OCI-LY7 (cell line): Measurements from ENCODE around the gene TM4SF1. TPM values are rescaled to one million over a fixed set of nuclear protein-coding genes. Genes with fewer than 3 reads are reported as not detected.

Source experiments
- BruUV-seq: library from RNA; stranded (reverse); fragments of 400-500 nt; replicated peaks from 2 replicates; lab custom pipeline; 2021; lab: Mats Ljungman, UMichigan
- CTCF ChIA-PET: fragments of 300-600 bp; sonication (Branson Sonifier 250); formaldehyde crosslinking; loops from one replicate; lab custom pipeline; 2022; ENCODE audit warnings: antibody characterized with exemption; ENCODE audit not compliant: unreplicated experiment; lab: Charles Lee
- POLR2A ChIA-PET: fragments of 300-600 bp; sonication (Branson Sonifier 250); formaldehyde crosslinking; loops from one replicate; lab custom pipeline; 2022; ENCODE audit warnings: antibody characterized with exemption; lab: Charles Lee
- DNase-seq: peaks from one replicate; pipeline ENCODE4 v3.0.0-alpha.2; 2015; ENCODE audit warnings: low spot score
- H2AFZ ChIP-seq: fragments of 200-600 bp; sonication (generic), shearing (Covaris generic); 2 replicates; pipeline ENCODE4 v1.6.1; 2014; ENCODE audit warnings: mild to moderate bottlenecking, antibody characterized with exemption, low read length, moderate library complexity
- H3K27ac ChIP-seq: fragments of 200-600 bp; sonication (generic); 2 replicates; pipeline ENCODE4 v1.5.1; 2014; ENCODE audit warnings: mixed run types, low read depth, mild to moderate bottlenecking, moderate library complexity, low read length, inconsistent platforms; ENCODE audit not compliant: poor library complexity, severe bottlenecking
- H3K36me3 ChIP-seq: fragments of 200-600 bp; sonication (generic); 2 replicates; pipeline ENCODE4 v1.6.1; 2014; ENCODE audit warnings: mild to moderate bottlenecking, antibody characterized with exemption, low read length, moderate library complexity, mixed read lengths; ENCODE audit not compliant: insufficient read depth
- H3K4me1 ChIP-seq: fragments of 200-600 bp; sonication (generic); 2 replicates; pipeline ENCODE4 v1.5.1; 2014; ENCODE audit warnings: mild to moderate bottlenecking, low read length; ENCODE audit not compliant: insufficient read depth, poor library complexity, severe bottlenecking
- H3K4me2 ChIP-seq: fragments of 200-600 bp; sonication (generic); 2 replicates; pipeline ENCODE4 v1.6.1; 2014; ENCODE audit warnings: mild to moderate bottlenecking, low read length
- H3K4me3 ChIP-seq: fragments of 200-600 bp; sonication (generic); 2 replicates; pipeline ENCODE4 v1.5.1; 2014; ENCODE audit warnings: mild to moderate bottlenecking, low read depth, low read length; ENCODE audit not compliant: poor library complexity, severe bottlenecking
- H3K79me2 ChIP-seq: fragments of 200-600 bp; sonication (generic); 2 replicates; pipeline ENCODE4 v1.6.1; 2016; ENCODE audit warnings: low read depth, mild to moderate bottlenecking, low read length, moderate library complexity, mixed read lengths; ENCODE audit not compliant: insufficient read depth
- H3K9me2 ChIP-seq: fragments of 200-600 bp; sonication (generic); 2 replicates; pipeline ENCODE4 v1.6.1; 2016; ENCODE audit warnings: mild to moderate bottlenecking, low read length, mixed read lengths; ENCODE audit not compliant: insufficient read depth
- H3K9me3 ChIP-seq: fragments of 200-600 bp; sonication (generic); 2 replicates; pipeline ENCODE4 v1.6.1; 2014; ENCODE audit warnings: mild to moderate bottlenecking, mixed run types, low read length, mixed read lengths
- H4K20me1 ChIP-seq: fragments of 200-600 bp; sonication (generic); 2 replicates; pipeline ENCODE4 v1.6.1; 2014; ENCODE audit warnings: mild to moderate bottlenecking, antibody characterized with exemption, low read length, moderate library complexity, mixed read lengths; ENCODE audit not compliant: insufficient read depth
- CTCF ChIP-seq: fragments of 200-600 bp; sonication (generic); conservative IDR thresholded peaks from 2 replicates; pipeline ENCODE4 v1.5.1; 2014; ENCODE audit warnings: mild to moderate bottlenecking, antibody characterized with exemption, low read length, moderate library complexity, mixed read lengths
- EZH2phosphoT487 ChIP-seq: fragments of 200-600 bp; sonication (generic); IDR thresholded peaks from 2 replicates; pipeline ENCODE4 v1.6.1; 2018; ENCODE audit warnings: low read depth, borderline replicate concordance, mild to moderate bottlenecking, mixed run types, antibody characterized with exemption, low read length, moderate library complexity, mixed read lengths
- intact Hi-C: fragments of 100-400 bp; cut with micrococcal nuclease; formaldehyde crosslinking; loops from one replicate; pipeline ENCODE4 v1.10.0; 2022; ENCODE audit not compliant: unreplicated experiment
- total RNA-seq, 2 experiments: library from RNA; depleted of rRNA in 1 of 2; stranded (reverse); fragments of >200 nt in 1 of 2; shearing (Covaris generic) in 1 of 2; gene quantifications; 2 replicates each; pipeline ENCODE4 v1.2.3, GENCODE V29; 2014 to 2022

Gene TM4SF1
- total RNA-seq, 2 experiments from 2014 or later: not detected

GRCh38 chr3:149363053-149363452, 14.4 kb downstream of the TM4SF1 start:
- BruUV-seq: no TSS peak
- ChIA-PET CTCF (interaction anchor here (0.6 kb wide), 1 partner anchor 13 kb away, joined by 3 read pairs; no protein-coding TSS in a partner anchor), POLR2A (no interaction called here)
- no peaks in the 10 kb centered on the region for H4K20me1 ChIP-seq
- H3K79me2 ChIP-seq: no peaks in the 10 kb centered on the region
- intact Hi-C loops: no loop called here
- no peak for TF ChIP-seq CTCF
- TF ChIP-seq EZH2phosphoT487: no peak
- no peaks in the 10 kb centered on the region for H3K4me1 ChIP-seq
- no peak overlapping the region for H3K4me2 ChIP-seq
- H3K36me3 ChIP-seq: no peaks in the 10 kb centered on the region
- H2AFZ ChIP-seq: no peak overlapping the region
- no peaks in the 10 kb centered on the region for H3K9me2 ChIP-seq
- no peak overlapping the region for H3K27ac ChIP-seq
- H3K9me3 ChIP-seq: no peaks in the 10 kb centered on the region
- H3K4me3 ChIP-seq: no peak overlapping the region
- DNase-seq: no peak

GRCh38 chr3:149362366-149362765, 15.1 kb downstream of the TM4SF1 start:
- H3K4me3 ChIP-seq: no peak overlapping the region
- H2AFZ ChIP-seq: no peak overlapping the region
- DNase-seq: no peak
- TF ChIP-seq CTCF (no peak), EZH2phosphoT487 (no peak)
- intact Hi-C loops: no loop called here
- no peak overlapping the region for H3K27ac ChIP-seq
- H4K20me1 ChIP-seq: no peaks in the 10 kb centered on the region
- no TSS peak for BruUV-seq
- H3K4me2 ChIP-seq: no peak overlapping the region
- H3K36me3 ChIP-seq: no peaks in the 10 kb centered on the region
- no peaks in the 10 kb centered on the region for H3K4me1 ChIP-seq
- CTCF ChIA-PET: interaction anchor here (0.5 to 0.6 kb wide), 2 partner anchors 12 to 1023 kb away, joined by 3 read pairs; no protein-coding TSS in a partner anchor
- H3K9me2 ChIP-seq: no peaks in the 10 kb centered on the region
- no peaks in the 10 kb centered on the region for H3K79me2 ChIP-seq
- POLR2A ChIA-PET: interaction anchor here (1.1 kb wide), 1 partner anchor 30 kb away, joined by 3 read pairs; no protein-coding TSS in a partner anchor
- no peaks in the 10 kb centered on the region for H3K9me3 ChIP-seq

- no peak for TF ChIP-seq EZH2phosphoT487
- TF ChIP-seq CTCF: no peak
- CTCF ChIA-PET: no interaction called here
- H3K4me2 ChIP-seq: no peak overlapping the region
- BruUV-seq: no TSS peak
- no peaks in the 10 kb centered on the region for H3K4me1 ChIP-seq
- no peak overlapping the region for H3K27ac ChIP-seq
- intact Hi-C loops: no loop called here
- no peaks in the 10 kb centered on the region for H4K20me1 ChIP-seq
- H2AFZ ChIP-seq: no peak overlapping the region
- no peaks in the 10 kb centered on the region for H3K9me3 ChIP-seq
- DNase-seq: no peak
- no peaks in the 10 kb centered on the region for H3K79me2 ChIP-seq
- H3K36me3 ChIP-seq: no peaks in the 10 kb centered on the region
- H3K4me3 ChIP-seq: no peak overlapping the region
- H3K9me2 ChIP-seq: no peaks in the 10 kb centered on the region
- POLR2A ChIA-PET: interaction anchor here (1.9 kb wide), 1 partner anchor 13 kb away, joined by 5 read pairs; no protein-coding TSS in a partner anchor
Observed at GRCh38 chr3:149356630-149357029, 20.8 kb downstream of the TM4SF1 start.
